PC-9 (cell line): ENCODE measurements around the gene CLDN3. TPM values are rescaled to one million over a fixed set of nuclear protein-coding genes. Genes with fewer than 3 reads are reported as not detected.
"Not testable (repeated sequence)": the region's sequence is repeated elsewhere in the genome, so short reads cannot be mapped to it uniquely, and the experiment has no call there.

Experiments
- BruUV-seq: library from RNA; stranded (reverse); fragments of 400-500 nt; replicated peaks from 2 replicates; lab custom pipeline; 2021; lab: Mats Ljungman, UMichigan
- CTCF ChIA-PET: fragments of 300-600 bp; sonication (Branson Sonifier 250); formaldehyde crosslinking; loops from one replicate; lab custom pipeline; 2022; ENCODE audit warnings: antibody characterized with exemption; lab: Charles Lee
- POLR2A ChIA-PET: fragments of 300-600 bp; sonication (Branson Sonifier 250); formaldehyde crosslinking; loops from one replicate; lab custom pipeline; 2022; ENCODE audit warnings: antibody characterized with exemption; ENCODE audit not compliant: unreplicated experiment; lab: Charles Lee
- DNase-seq, 2 experiments: peaks; one replicate each; pipeline versions ENCODE4 v3.0.0 to v3.0.0-alpha.2; 2015 to 2022; ENCODE audit warnings: mixed read lengths in 1 of 2
- H2AFZ ChIP-seq: fragments of 200-600 bp; sonication (generic); 2 replicates; pipeline ENCODE4 v1.8.1; 2017; ENCODE audit warnings: antibody characterized with exemption
- H3F3A ChIP-seq: fragments of 200-600 bp; sonication (generic); 2 replicates; pipeline ENCODE4 v1.8.1; 2017; ENCODE audit warnings: antibody characterized with exemption, mild to moderate bottlenecking, low read depth; ENCODE audit not compliant: insufficient read depth
- H3K27ac ChIP-seq: fragments of 200-600 bp; sonication (generic); 2 replicates; pipeline ENCODE4 v1.6.1; 2016; ENCODE audit warnings: mixed run types
- H3K27me3 ChIP-seq: fragments of 200-600 bp; sonication (generic); 2 replicates; pipeline ENCODE4 v1.6.1; 2016; ENCODE audit warnings: low read depth, mixed run types; ENCODE audit not compliant: insufficient read depth
- H3K36me3 ChIP-seq: fragments of 200-600 bp; sonication (generic); 2 replicates; pipeline ENCODE4 v1.6.1; 2016; ENCODE audit warnings: low read depth, mixed run types
- H3K4me1 ChIP-seq: fragments of 200-600 bp; sonication (generic); replicated peaks from 2 replicates; pipeline ENCODE4 v1.6.1; 2016; ENCODE audit warnings: mixed run types; ENCODE audit not compliant: insufficient read depth
- H3K4me2 ChIP-seq: fragments of 200-600 bp; sonication (generic); 2 replicates; pipeline ENCODE4 v1.6.1; 2017; ENCODE audit warnings: mixed run types
- H3K4me3 ChIP-seq: fragments of 200-600 bp; sonication (generic); 2 replicates; pipeline ENCODE4 v1.6.1; 2016; ENCODE audit warnings: mixed run types
- H3K79me2 ChIP-seq: fragments of 200-600 bp; sonication (generic); 2 replicates; pipeline ENCODE4 v1.6.1; 2017; ENCODE audit warnings: low read depth, mixed run types
- H3K9me2 ChIP-seq: fragments of 200-600 bp; sonication (generic); 2 replicates; pipeline ENCODE4 v1.8.1; 2017; ENCODE audit warnings: mild to moderate bottlenecking; ENCODE audit not compliant: insufficient read depth
- H3K9me3 ChIP-seq: fragments of 200-600 bp; sonication (generic); 2 replicates; pipeline ENCODE4 v1.8.1; 2016; ENCODE audit warnings: low read depth; ENCODE audit not compliant: insufficient read depth
- H4K20me1 ChIP-seq: fragments of 200-600 bp; sonication (generic); 2 replicates; pipeline ENCODE4 v1.8.1; 2017; ENCODE audit not compliant: insufficient read depth
- EZH2 ChIP-seq: fragments of 200-600 bp; sonication (generic); IDR thresholded peaks from 2 replicates; pipeline ENCODE4 v1.8.0; 2017; ENCODE audit warnings: antibody characterized with exemption, low read depth
- intact Hi-C: fragments of 100-400 bp; cut with micrococcal nuclease; formaldehyde crosslinking; loops from one replicate; pipeline ENCODE4 v1.10.0; 2022; ENCODE audit not compliant: unreplicated experiment
- total RNA-seq: library from RNA; stranded (reverse); gene quantifications from 2 replicates; pipeline ENCODE4 v1.2.3, GENCODE V29; 2021
- TF ChIP-seq, protein P1 (sequence below): fragments of 200-600 bp; sonication (generic); conservative IDR thresholded peaks from 2 replicates; pipeline ENCODE4 v1.6.1; 2017; ENCODE audit warnings: mixed run types, antibody characterized with exemption, mild to moderate bottlenecking, moderate library complexity

The CLDN3 gene
- total RNA-seq, 1 experiment from 2014 or later, result 31.3 TPM

DNA sequence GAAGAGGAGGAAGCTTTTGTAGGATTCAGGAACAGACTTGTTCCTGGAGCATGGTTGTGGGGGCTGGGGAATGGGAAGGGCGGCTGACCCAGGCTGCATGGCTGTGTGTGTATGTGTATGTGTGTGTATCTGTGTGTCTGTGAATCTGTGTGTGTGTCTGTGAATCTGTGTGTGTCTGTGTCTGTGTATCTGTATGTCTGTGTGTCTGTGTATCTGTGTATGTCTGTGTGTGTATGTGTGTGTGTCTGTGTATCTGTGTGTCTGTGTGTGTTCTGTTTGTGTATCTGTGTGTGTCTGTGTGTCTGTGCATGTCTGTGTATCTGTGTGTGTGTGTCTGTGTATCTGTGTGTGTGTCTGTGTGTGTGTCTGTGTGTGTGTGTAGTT is 44.0 kb downstream of the CLDN3 start:
- ChIA-PET POLR2A (interaction anchor here (0.7 kb wide), 2 partner anchors 11 to 113 kb away, joined by 4 to 9 read pairs; no protein-coding TSS in a partner anchor), CTCF (interaction anchor here (0.5 to 1.3 kb wide), 2 partner anchors 119 to 133 kb away, joined by 3 to 7 read pairs; no protein-coding TSS in a partner anchor)
- Histone ChIP-seq H3K36me3 (no peaks in the 10 kb centered on the region), H3F3A (peaks cover 27% of the 10 kb centered on the region; the same call in 1 of the 2 replicates), H3K9me2 (no peaks in the 10 kb centered on the region), H3K4me2 (no peak overlapping the region), H3K79me2 (no peaks in the 10 kb centered on the region), H4K20me1 (no peaks in the 10 kb centered on the region), H3K4me1 (peaks cover 15% of the 10 kb centered on the region), H3K27ac (no peak overlapping the region), H3K9me3 (no peaks in the 10 kb centered on the region), H2AFZ (no peak overlapping the region), H3K4me3 (no peak overlapping the region), H3K27me3 (no peaks in the 10 kb centered on the region)
- TF ChIP-seq, protein P1, sequence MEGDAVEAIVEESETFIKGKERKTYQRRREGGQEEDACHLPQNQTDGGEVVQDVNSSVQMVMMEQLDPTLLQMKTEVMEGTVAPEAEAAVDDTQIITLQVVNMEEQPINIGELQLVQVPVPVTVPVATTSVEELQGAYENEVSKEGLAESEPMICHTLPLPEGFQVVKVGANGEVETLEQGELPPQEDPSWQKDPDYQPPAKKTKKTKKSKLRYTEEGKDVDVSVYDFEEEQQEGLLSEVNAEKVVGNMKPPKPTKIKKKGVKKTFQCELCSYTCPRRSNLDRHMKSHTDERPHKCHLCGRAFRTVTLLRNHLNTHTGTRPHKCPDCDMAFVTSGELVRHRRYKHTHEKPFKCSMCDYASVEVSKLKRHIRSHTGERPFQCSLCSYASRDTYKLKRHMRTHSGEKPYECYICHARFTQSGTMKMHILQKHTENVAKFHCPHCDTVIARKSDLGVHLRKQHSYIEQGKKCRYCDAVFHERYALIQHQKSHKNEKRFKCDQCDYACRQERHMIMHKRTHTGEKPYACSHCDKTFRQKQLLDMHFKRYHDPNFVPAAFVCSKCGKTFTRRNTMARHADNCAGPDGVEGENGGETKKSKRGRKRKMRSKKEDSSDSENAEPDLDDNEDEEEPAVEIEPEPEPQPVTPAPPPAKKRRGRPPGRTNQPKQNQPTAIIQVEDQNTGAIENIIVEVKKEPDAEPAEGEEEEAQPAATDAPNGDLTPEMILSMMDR, result no peak; the same call in 1 of the 2 replicates
- TF ChIP-seq EZH2, result no peak
- no TSS peak for BruUV-seq
- intact Hi-C loops, result no loop called here
- DNase-seq, result peak in 1 of 2 experiments; percentile 32

DNA sequence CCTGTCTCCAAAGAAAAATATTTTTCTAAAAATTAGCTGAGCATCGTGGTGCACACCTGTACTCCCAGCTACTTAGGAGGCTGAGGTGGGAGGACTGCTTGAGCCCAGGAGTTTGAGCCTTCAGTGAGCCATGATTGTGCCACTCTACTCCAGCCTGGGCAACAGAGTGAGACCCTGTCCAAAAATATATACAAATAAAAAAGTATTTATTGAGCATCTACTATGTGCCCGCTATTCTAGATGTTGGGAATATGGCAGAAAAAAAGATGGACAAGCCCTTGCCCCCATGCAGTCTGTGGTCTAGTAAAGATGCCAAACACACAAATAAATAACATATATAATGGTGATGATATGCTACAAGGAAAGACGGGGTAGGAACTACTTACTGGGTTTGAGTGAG is 46.3 kb downstream of the CLDN3 start:
- H2AFZ ChIP-seq, result no peak overlapping the region
- H3K4me1 ChIP-seq, result peaks cover 15% of the 10 kb centered on the region
- no peaks in the 10 kb centered on the region for H3K9me2 ChIP-seq
- H3F3A ChIP-seq, result peaks cover 31% of the 10 kb centered on the region; the same call in 1 of the 2 replicates
- ChIA-PET POLR2A (no interaction called here), CTCF (no interaction called here)
- peaks cover 6% of the 10 kb centered on the region for H3K79me2 ChIP-seq
- intact Hi-C loops, result no loop called here
- H3K36me3 ChIP-seq, result no peaks in the 10 kb centered on the region
- no peaks in the 10 kb centered on the region for H4K20me1 ChIP-seq
- H3K27me3 ChIP-seq, result no peaks in the 10 kb centered on the region
- H3K4me3 ChIP-seq, result no peak overlapping the region
- no peak overlapping the region for H3K4me2 ChIP-seq
- TF ChIP-seq, protein P1, result no peak
- no peak for TF ChIP-seq EZH2
- no peak overlapping the region for H3K27ac ChIP-seq
- DNase-seq, result no peak
- BruUV-seq, result no TSS peak
- H3K9me3 ChIP-seq, result no peaks in the 10 kb centered on the region

DNA sequence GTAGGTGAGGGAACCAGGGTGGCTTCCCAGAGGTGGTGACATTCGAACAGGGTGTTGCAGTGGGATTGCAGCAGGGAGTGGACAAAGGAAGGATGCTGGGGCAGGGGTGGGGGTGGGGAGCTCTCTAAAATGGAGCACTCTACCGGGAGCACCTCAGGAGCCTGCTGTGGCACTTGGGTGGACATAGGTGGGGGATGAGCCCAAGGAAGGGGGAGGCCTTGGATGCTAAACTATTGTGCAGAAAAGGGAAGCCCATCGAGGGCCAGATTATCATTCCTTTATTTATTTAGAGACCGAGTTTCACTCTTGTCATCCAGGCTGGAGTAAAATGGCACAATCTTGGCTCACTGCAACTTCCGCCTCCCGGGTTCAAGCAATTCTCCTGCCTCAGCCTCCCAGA is 47.3 kb downstream of the CLDN3 start:
- no peak overlapping the region for H3K4me3 ChIP-seq
- no peak overlapping the region for H3K27ac ChIP-seq
- intact Hi-C loops, result no loop called here
- H3K79me2 ChIP-seq, result peaks cover 16% of the 10 kb centered on the region
- no peak overlapping the region for H2AFZ ChIP-seq
- no peaks in the 10 kb centered on the region for H3K27me3 ChIP-seq
- TF ChIP-seq, protein P1, result no peak
- no peak for TF ChIP-seq EZH2
- CTCF ChIA-PET, result no interaction called here
- H3K4me2 ChIP-seq, result no peak overlapping the region
- POLR2A ChIA-PET, result no interaction called here
- H3F3A ChIP-seq, result peaks cover 36% of the 10 kb centered on the region; the same call in 1 of the 2 replicates
- no TSS peak for BruUV-seq
- H4K20me1 ChIP-seq, result no peaks in the 10 kb centered on the region
- H3K9me3 ChIP-seq, result no peaks in the 10 kb centered on the region
- no peaks in the 10 kb centered on the region for H3K9me2 ChIP-seq
- DNase-seq, result no peak
- no peaks in the 10 kb centered on the region for H3K36me3 ChIP-seq
- peaks cover 20% of the 10 kb centered on the region for H3K4me1 ChIP-seq

DNA sequence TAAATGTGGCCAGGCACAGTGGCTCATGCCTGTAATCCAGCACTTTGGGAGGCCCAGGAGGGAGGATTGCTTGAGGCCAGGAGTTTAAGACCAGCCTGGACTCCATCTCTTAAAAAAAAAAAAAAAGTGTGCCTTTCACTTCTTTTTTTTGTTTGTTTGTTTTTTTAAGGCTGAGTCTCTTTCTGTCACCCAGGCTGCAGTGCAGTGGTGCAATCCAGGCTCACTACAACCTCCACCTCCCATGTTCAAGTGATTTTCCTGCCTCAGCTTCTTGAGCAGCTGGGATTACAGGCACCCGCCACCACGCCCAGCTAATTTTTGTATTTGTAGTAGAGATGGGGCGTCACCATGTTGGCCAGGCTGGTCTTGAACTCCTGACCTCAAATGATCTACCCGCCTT is 47.9 kb downstream of the CLDN3 start:
- not testable (repeated sequence) for BruUV-seq, H3K27ac ChIP-seq
- POLR2A ChIA-PET, result interaction anchor here (0.6 kb wide), 1 partner anchor 16 kb away, joined by 4 read pairs; the partner anchor contains the start of gene ABHD11

More for the DNA sequence above, 47.9 kb downstream of the CLDN3 start:
- H4K20me1 ChIP-seq, H3K9me3 ChIP-seq, intact Hi-C loops, H3K4me3 ChIP-seq, H2AFZ ChIP-seq, H3K9me2 ChIP-seq, DNase-seq, H3K4me2 ChIP-seq, H3K27me3 ChIP-seq, H3K36me3 ChIP-seq: not testable (repeated sequence)
- H3K4me1 ChIP-seq, result peaks cover 26% of the 10 kb centered on the region
- CTCF ChIA-PET, result interaction anchor here (0.5 to 1.2 kb wide), 2 partner anchors 24 to 115 kb away, joined by 4 to 13 read pairs; no protein-coding TSS in a partner anchor
- H3K79me2 ChIP-seq, result peaks cover 22% of the 10 kb centered on the region
- peaks cover 36% of the 10 kb centered on the region; the same call in 1 of the 2 replicates for H3F3A ChIP-seq
